ENCODE measurements around the gene SPAM1. TPM values are rescaled to one million over a fixed set of nuclear protein-coding genes. Genes with fewer than 3 reads are reported as not detected.

Gene SPAM1
- total and polyA plus RNA-seq, 2 experiments from 2014 or later = not detected

DNA sequence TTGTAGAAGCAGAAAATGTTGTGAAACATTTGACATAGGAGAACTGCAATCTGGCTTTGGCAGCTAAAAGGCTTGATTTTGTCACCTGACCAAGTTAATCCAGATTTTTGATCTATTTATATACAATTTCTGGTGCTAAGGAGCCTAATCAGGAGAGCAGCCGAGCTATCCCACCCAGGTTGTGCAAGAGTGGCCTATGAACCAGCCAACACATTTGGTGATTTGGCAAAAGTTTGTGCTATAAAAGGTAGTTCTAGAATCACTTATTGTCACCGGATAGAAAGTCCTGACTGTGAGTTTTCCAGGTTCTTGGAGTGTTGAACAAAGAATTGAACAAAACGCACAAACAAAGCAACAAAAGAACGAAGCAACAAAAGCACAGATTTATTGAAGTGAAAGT is 1.4 kb upstream of the SPAM1 start:
- H3K27me3 ChIP-seq (ENCODE audit: insufficient read depth) = no peaks in the 10 kb centered on the region
- no peaks in the 10 kb centered on the region for H4K20me1 ChIP-seq (replicated peaks; ENCODE audit: insufficient read depth)
- H3K36me3 ChIP-seq (ENCODE audit: insufficient read depth) = no peaks in the 10 kb centered on the region
- Mint-ChIP-seq H3K36me3 (ENCODE audit: low read depth) (no peaks in the 10 kb centered on the region; the same call in 2 of the 3 replicates), H3K9me3 (peaks cover 3% of the 10 kb centered on the region; the same call in 2 of the 3 replicates), H3K4me1 (peaks cover 6% of the 10 kb centered on the region), H3K27me3 (ENCODE audit: insufficient read depth, low read depth, poor library complexity) (no peaks in the 10 kb centered on the region), H3K27ac (no peak overlapping the region), H3K4me3 (no peak overlapping the region)
- H3K27ac ChIP-seq (ENCODE audit: low read depth) = no peak overlapping the region
- H3K4me1 ChIP-seq (ENCODE audit: insufficient read depth) = peaks cover 4% of the 10 kb centered on the region
- H3K79me2 ChIP-seq (replicated peaks; ENCODE audit: insufficient read depth) = no peaks in the 10 kb centered on the region
- H3K9me2 ChIP-seq (ENCODE audit: insufficient read depth) = peaks cover 4% of the 10 kb centered on the region
- DNase-seq (ENCODE audit: low spot score) (no peak), ATAC-seq (no peak)
- no peak overlapping the region for H3K4me3 ChIP-seq
- H2AFZ ChIP-seq = no peak overlapping the region
- H3F3A ChIP-seq (replicated peaks; ENCODE audit: low read depth) = no peaks in the 10 kb centered on the region
- TF ChIP-seq EZH2phosphoT487 (IDR thresholded peaks at IDR 0.05; ENCODE audit: unreplicated experiment) (no peak), ETS1 (IDR thresholded peaks at IDR 0.05) (no peak), STAT1 (IDR thresholded peaks at IDR 0.05; ENCODE audit: unreplicated experiment) (no peak), NANOG (IDR thresholded peaks at IDR 0.05; ENCODE audit: borderline replicate concordance) (no peak), EZH2 (IDR thresholded peaks at IDR 0.05; ENCODE audit: low read depth, unreplicated experiment) (no peak), POLR2AphosphoS5 (IDR thresholded peaks at IDR 0.05; ENCODE audit: low read depth) (no peak), CREB1 (CRISPR knock-in tag; IDR thresholded peaks at IDR 0.05; ENCODE audit: low read depth) (no peak), CTCF (conservative IDR thresholded peaks at IDR 0.05; ENCODE audit: low read depth in 2 of 2) (no peak), ZNF331 (CRISPR knock-in tag; IDR thresholded peaks at IDR 0.05; ENCODE audit: low read depth) (no peak), REST (IDR thresholded peaks at IDR 0.05; ENCODE audit: unreplicated experiment) (no peak), ZNF462 (CRISPR knock-in tag; IDR thresholded peaks at IDR 0.05) (no peak), JUNB (IDR thresholded peaks at IDR 0.05; ENCODE audit: unreplicated experiment) (no peak), ZNF114 (CRISPR knock-in tag; IDR thresholded peaks at IDR 0.05) (no peak)
- H3K4me2 ChIP-seq = no peak overlapping the region
